MCF 10A (cell line): Measurements from ENCODE around the gene EMC1. TPM values are rescaled to one million over a fixed set of nuclear protein-coding genes. Genes with fewer than 3 reads are reported as not detected.
"Not testable (repeated sequence)": the region's sequence is repeated elsewhere in the genome, so short reads cannot be mapped to it uniquely, and the experiment has no call there.

Source experiments
- BruUV-seq: library from RNA; stranded (reverse); fragments of 400-500 nt; replicated peaks from 2 replicates; lab custom pipeline; 2021; lab: Mats Ljungman, UMichigan
- CTCF ChIA-PET: fragments of 300-600 bp; sonication (Branson Sonifier 250); formaldehyde crosslinking; extraction: SDS; loops from one replicate; lab custom pipeline; 2021; ENCODE audit warnings: antibody characterized with exemption, inconsistent platforms; lab: Yijun Ruan, JAX
- POLR2A ChIA-PET: fragments of 300-600, 350-650 bp; sonication (Branson Sonifier 250); formaldehyde crosslinking; extraction: SDS; loops from one replicate; lab custom pipeline; 2020; ENCODE audit warnings: antibody characterized with exemption, inconsistent platforms; lab: Yijun Ruan, JAX
- DNase-seq: peaks from one replicate; pipeline ENCODE4 v3.0.0-alpha.2; 2018; ENCODE audit not compliant: unreplicated experiment
- H3K27ac Mint-ChIP-seq: one replicate; pipeline ENCODE4 v1.8.0; 2022; ENCODE audit warnings: mild to moderate bottlenecking, low read depth, mixed read lengths; ENCODE audit not compliant: unreplicated experiment
- H3K27me3 Mint-ChIP-seq: one replicate; pipeline ENCODE4 v1.8.0; 2022; ENCODE audit warnings: mixed read lengths; ENCODE audit not compliant: insufficient read depth, unreplicated experiment
- H3K36me3 Mint-ChIP-seq: one replicate; pipeline ENCODE4 v1.8.0; 2022; ENCODE audit warnings: mild to moderate bottlenecking, moderate library complexity, mixed read lengths; ENCODE audit not compliant: insufficient read depth, unreplicated experiment
- H3K4me1 Mint-ChIP-seq: one replicate; pipeline ENCODE4 v1.8.0; 2022; ENCODE audit warnings: mixed read lengths; ENCODE audit not compliant: insufficient read depth, unreplicated experiment
- H3K4me3 Mint-ChIP-seq: one replicate; pipeline ENCODE4 v1.8.0; 2022; ENCODE audit warnings: mild to moderate bottlenecking, moderate library complexity, mixed read lengths; ENCODE audit not compliant: unreplicated experiment
- H3K9me3 Mint-ChIP-seq: one replicate; pipeline ENCODE4 v1.8.0; 2022; ENCODE audit warnings: mixed read lengths; ENCODE audit not compliant: unreplicated experiment
- intact Hi-C: fragments of 100-400 bp; cut with micrococcal nuclease; formaldehyde crosslinking; loops from 2 replicates; pipeline ENCODE4 v1.14.1; 2022
- total RNA-seq: library from RNA; stranded (reverse); gene quantifications from 2 replicates; pipeline ENCODE4 v1.2.3, GENCODE V29; 2022
- TF ChIP-seq, protein P1 (sequence below): fragments of 200-600 bp; IDR thresholded peaks from one replicate; pipeline ENCODE4 v1.8.0; 2022; ENCODE audit warnings: antibody characterized with exemption, mild to moderate bottlenecking; ENCODE audit not compliant: unreplicated experiment

Gene EMC1
- total RNA-seq, 1 experiment from 2014 or later = 75.9 TPM

DNA sequence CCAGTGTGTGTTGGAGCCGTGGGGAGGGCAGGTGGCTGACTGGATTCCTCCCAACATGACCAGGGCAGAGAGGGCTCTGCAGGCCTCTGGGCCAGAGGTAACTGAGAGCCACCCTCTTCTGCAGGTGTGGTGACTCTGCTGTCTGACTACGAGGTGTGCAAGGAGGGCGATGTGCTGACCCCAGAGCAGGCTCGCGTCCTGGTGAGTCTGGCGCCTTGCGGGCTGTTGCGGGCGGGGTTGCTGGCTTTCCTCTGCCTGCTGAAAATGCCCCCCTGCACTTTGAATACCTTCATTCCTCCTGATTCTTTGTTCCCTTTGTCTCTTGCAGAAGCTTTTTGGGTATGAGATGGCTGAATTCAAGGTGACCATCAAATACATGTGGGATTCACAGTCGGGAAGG is 7.0 kb upstream of the EMC1 start:
- H3K4me3 Mint-ChIP-seq = no peak overlapping the region
- intact Hi-C loops = no loop called here
- no peaks in the 10 kb centered on the region for H3K9me3 Mint-ChIP-seq
- DNase-seq = no peak
- POLR2A ChIA-PET = no interaction called here
- TF ChIP-seq, protein P1, sequence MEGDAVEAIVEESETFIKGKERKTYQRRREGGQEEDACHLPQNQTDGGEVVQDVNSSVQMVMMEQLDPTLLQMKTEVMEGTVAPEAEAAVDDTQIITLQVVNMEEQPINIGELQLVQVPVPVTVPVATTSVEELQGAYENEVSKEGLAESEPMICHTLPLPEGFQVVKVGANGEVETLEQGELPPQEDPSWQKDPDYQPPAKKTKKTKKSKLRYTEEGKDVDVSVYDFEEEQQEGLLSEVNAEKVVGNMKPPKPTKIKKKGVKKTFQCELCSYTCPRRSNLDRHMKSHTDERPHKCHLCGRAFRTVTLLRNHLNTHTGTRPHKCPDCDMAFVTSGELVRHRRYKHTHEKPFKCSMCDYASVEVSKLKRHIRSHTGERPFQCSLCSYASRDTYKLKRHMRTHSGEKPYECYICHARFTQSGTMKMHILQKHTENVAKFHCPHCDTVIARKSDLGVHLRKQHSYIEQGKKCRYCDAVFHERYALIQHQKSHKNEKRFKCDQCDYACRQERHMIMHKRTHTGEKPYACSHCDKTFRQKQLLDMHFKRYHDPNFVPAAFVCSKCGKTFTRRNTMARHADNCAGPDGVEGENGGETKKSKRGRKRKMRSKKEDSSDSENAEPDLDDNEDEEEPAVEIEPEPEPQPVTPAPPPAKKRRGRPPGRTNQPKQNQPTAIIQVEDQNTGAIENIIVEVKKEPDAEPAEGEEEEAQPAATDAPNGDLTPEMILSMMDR = no peak
- no peaks in the 10 kb centered on the region for H3K27me3 Mint-ChIP-seq
- peaks cover 48% of the 10 kb centered on the region for H3K36me3 Mint-ChIP-seq
- peaks cover 5% of the 10 kb centered on the region for H3K4me1 Mint-ChIP-seq
- CTCF ChIA-PET = interaction anchor here (0.7 kb wide), 1 partner anchor 577 kb away, joined by 3 read pairs; no protein-coding TSS in a partner anchor
- H3K27ac Mint-ChIP-seq = no peak overlapping the region
- BruUV-seq = no TSS peak

DNA sequence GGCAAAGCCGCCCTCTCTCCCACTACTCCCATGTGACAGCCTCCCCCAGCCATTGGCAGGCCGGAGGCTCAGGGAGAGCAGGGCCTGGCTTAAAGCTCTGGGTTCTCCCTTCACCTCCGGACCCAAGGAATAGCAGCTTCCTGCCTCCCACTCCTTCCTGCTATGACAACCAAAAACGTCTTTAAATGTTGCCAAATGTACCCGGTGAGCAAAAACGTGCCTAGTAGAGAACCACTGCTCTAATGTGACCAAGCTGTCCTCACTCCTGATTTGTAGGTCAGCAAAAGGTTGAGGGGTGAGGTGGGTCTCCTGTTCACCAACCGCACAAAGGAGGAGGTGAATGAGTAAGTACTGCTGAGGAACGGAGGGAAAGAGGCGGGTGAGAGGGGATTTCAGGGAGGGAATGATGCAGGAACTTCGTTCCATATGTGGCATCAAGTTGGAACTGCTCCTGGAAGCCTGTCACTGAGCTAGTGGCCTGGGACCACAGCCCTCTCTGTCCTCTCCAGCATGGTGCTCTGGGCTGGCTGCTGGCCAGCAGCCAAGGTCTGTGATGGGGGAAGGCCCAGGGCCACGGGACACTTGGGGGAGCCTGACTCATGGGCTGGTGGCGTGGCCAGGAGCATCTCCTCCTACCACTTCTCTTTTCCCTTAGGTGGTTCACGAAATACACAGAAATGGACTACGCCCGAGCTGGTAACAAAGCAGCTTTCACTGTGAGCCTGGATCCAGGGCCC is 6.0 kb upstream of the EMC1 start:
- Mint-ChIP-seq H3K9me3 (no peaks in the 10 kb centered on the region), H3K4me1 (peaks cover 11% of the 10 kb centered on the region), H3K4me3 (no peak overlapping the region), H3K36me3 (peaks cover 48% of the 10 kb centered on the region), H3K27ac (no peak overlapping the region), H3K27me3 (no peaks in the 10 kb centered on the region)
- TF ChIP-seq, protein P1 = no peak
- ChIA-PET CTCF (interaction anchor here (1.3 kb wide), 1 partner anchor 16 kb away, joined by 5 read pairs; no protein-coding TSS in a partner anchor), POLR2A (interaction anchor here (0.6 to 1.4 kb wide), 2 partner anchors 50 to 112 kb away, joined by 3 to 4 read pairs; no protein-coding TSS in a partner anchor)
- BruUV-seq = no TSS peak
- intact Hi-C loops = no loop called here
- DNase-seq = no peak

DNA sequence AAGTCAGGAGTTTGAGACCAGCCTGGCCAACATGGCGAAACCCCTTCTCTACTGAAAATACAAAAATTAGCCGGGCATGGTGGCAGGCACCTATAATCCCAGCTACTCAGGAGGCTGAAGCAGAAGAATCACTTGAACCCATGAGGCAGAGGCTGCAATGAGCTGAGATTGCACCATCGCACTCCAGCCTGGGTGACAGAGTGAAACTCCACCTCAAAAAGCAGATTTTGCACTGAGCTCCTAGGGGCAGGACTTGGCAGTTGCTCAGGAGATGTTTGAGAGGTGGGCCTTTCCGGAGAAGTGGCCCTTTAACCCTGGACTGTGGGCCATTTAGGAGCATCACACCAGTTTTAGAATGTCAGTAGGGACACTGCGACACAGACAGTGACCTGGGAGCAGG is 5.0 kb upstream of the EMC1 start:
- DNase-seq, H3K9me3 Mint-ChIP-seq, BruUV-seq, H3K4me3 Mint-ChIP-seq, H3K27ac Mint-ChIP-seq, H3K27me3 Mint-ChIP-seq, intact Hi-C loops: not testable (repeated sequence)
- ChIA-PET POLR2A (interaction anchor here (1.4 kb wide), 1 partner anchor 49 kb away, joined by 4 read pairs; no protein-coding TSS in a partner anchor), CTCF (interaction anchor here (1.3 kb wide), 1 partner anchor 15 kb away, joined by 5 read pairs; no protein-coding TSS in a partner anchor)
- Mint-ChIP-seq H3K36me3 (peaks cover 48% of the 10 kb centered on the region), H3K4me1 (peaks cover 11% of the 10 kb centered on the region)

DNA sequence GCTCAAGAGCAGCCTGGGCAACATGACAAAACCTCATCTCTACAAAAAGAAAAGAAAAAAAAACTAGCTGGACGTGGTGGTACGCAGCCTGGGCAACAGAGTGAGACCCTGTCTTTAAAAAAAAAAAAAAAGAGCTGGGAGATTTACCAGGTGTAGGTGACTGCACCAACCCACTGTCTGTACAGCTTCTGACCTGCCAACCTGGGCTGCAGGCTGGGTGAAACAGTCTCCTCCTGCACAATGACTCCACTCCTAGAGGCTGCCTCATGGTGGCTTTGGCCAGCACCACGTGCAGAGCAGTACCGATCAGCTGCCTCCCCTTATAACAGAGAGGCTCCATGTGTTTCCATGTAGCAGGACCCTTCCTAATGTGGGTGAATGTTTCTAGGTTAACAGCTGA is 4.0 kb upstream of the EMC1 start:
- Mint-ChIP-seq H3K4me3 (no peak overlapping the region), H3K27me3 (no peaks in the 10 kb centered on the region), H3K27ac (no peak overlapping the region), H3K9me3 (no peaks in the 10 kb centered on the region), H3K36me3 (peaks cover 48% of the 10 kb centered on the region), H3K4me1 (peaks cover 11% of the 10 kb centered on the region)
- no TSS peak for BruUV-seq
- CTCF ChIA-PET = no interaction called here
- TF ChIP-seq, protein P1 = no peak
- DNase-seq = no peak
- POLR2A ChIA-PET = interaction anchor here (1.6 kb wide), 1 partner anchor 9 kb away, joined by 6 read pairs; no protein-coding TSS in a partner anchor
- intact Hi-C loops = no loop called here
